ENCODE results near the gene CDC20B.
"Not testable (repeated sequence)": the region's sequence is repeated elsewhere in the genome, so short reads cannot be mapped to it uniquely, and the experiment has no call there.

Gene CDC20B

DNA sequence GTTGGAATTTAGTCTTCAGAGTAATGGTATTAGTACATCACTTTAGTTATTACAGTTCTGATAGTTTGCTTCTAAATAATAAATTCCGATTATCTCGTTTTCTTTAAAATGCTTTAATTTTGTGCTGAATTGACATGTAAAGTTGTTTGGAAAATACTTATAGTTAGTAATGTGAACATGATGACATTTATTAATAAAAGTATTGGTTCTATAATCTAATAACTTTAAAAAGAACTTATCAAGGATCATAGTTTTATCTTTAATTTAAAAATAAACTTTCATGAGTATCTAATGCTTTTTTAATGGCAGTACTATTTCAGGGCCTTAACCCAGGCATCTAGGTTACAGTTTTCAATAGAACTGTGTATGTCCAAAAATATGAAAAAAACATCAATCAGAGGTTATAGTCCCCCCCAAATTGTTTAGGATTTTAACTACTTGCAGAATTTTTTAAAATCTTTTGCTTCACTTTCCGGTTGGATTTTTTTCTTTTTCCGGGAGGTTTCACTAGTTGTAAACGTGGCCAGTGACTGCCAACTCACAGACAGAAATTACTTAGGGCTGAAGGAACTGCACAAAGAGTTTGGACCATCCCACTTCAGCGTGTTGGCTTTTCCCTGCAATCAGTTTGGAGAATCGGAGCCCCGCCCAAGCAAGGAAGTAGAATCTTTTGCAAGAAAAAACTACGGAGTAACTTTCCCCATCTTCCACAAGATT is 12.3 kb downstream of the CDC20B start:
- DNase-seq: no peak

DNA sequence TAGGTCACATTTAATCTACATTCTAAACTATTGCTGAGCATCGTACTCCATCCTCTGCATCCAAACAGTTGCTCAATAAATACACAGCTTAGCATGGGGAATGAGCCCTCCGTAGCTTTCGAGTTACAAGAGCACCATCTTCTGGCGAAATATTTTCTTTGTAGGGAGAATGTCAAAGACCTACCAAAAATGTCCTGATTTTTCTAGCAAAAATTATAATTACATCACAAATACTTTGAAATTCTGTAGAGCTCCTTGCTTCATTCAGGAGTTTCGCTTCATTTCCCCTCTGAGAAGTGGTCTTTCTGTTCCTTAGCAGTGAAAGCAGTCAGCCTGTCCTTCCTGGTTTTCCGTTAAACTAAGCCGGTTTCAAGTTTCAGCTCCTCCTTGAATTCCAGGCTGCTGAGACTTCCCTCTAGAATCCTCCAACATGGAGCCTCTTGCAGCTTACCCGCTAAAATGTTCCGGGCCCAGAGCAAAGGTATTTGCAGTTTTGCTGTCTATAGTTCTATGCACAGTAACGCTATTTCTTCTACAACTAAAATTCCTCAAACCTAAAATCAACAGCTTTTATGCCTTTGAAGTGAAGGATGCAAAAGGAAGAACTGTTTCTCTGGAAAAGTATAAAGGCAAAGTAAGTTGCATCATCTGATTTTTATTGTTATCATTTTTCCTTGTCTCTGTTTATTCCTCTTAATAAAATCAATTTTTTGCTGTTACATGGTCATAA is 13.0 kb downstream of the CDC20B start, which contains the start of gene GPX8:
Gene GPX8, plus strand, starts transcription at position 409 of the 730 bp plus-strand sequence. Its CDS starts 22 bp downstream, at position 431.
- DNase-seq: peak; percentile 16

DNA sequence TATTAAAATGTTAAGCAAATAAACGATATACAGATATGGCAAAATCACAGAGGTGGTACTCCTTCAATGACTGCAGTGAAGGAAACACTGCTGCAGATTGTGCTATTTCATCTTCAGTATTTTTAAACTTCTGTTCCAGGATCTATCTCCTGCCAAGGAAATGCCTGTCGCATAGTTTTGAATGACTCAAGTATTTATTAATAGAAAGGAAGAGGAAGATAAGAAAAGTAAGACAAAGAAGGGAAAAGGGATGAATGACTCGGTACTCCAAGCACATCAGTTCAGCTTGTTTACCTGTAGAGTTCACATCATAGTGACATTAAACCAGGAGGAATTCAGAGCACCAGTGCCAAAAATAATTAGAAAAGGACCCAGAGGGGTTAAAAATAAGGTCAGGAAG is 18.1 kb downstream of the CDC20B start:
- DNase-seq: no peak

DNA sequence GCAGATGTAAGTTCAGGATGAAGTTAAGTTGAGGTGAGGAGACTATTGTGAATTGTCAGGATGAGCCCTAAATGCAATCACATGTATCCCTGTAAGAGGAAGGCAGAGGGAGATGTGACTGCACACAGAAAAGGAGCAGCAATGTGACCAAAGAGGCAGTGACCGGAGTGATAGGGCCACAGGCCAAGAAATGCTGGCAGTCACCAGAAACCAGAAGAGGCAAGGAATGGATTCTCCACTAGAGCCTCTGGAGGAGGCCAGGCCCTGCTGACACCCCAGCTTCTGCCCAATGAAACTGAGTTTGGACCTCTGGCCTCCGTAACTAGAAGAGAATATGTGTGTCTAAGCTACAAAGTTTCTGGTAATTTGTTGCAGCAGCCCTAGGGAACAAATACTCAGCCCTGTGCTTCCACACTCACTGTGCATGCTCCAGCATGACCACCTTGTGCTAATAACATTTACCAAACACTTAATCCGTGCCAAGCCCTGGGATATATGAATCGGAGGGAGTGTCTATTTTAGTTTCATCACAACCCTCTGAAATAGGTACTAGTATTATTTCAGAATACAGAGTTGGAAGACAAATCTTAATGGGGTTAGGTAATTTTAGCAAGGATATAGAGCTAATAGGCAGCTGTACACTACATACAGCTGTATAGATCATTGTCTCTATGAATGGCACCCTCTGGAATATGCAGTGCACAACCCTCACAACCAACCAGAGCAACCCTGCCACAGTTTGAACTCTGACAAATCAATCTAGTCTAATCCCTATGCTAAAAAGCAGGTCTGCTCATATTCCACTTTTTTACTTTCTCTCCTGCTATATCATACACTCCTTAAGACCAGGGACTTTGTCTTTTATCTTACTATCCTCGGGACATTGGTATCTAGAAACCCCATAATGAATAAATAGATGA is 20.8 kb downstream of the CDC20B start:
- DNase-seq: no peak

DNA sequence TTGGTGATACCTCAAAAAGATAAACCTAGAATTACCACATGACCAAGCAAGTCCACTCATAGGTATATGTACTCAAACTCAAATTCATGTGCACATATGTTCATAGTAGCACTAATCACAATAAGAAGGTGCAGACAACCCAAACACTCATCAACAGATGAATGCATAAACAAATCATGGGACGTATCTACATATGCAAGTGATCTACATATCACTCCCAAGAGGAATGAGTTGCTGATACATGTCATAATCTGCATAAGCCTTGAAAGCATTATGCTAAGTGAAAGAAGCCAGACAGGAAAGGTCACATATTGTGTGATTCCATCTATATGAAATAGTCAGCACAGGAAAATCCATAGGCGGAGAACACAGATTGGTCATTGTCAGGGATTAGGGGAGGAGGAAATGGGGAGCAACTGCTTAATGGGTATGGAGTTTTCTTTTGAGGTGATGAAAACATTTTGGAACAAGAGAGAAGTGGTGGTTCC is 23.6 kb downstream of the CDC20B start:
- DNase-seq: no peak

DNA sequence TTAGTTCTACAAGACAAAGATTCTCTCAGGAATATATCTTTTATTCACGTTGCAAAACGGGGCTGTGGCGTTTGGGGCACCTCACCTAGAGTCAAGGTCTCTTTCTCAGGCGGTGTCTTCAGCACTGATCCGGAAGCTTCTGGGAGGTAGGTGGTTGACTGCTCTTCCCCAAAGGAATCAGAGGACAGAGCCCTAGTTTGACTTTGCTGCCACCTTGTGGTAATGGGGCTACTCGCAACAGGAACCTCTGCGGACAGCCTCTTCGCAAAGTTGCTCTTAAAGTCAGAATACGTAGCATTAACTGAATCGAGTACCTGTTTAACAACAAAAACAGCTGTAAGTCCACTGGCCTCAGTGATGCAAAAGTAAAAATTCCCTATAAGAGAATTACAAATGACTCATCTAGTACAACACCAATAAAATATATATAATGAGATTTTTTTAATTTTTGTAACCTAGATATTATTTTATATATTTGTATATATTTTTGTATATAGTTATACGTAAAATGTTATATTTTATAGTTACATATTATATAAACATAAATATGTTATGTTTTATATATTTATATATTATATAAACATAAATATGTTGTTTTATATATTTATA is 26.3 kb downstream of the CDC20B start:
- DNase-seq: peak; percentile 88

DNA sequence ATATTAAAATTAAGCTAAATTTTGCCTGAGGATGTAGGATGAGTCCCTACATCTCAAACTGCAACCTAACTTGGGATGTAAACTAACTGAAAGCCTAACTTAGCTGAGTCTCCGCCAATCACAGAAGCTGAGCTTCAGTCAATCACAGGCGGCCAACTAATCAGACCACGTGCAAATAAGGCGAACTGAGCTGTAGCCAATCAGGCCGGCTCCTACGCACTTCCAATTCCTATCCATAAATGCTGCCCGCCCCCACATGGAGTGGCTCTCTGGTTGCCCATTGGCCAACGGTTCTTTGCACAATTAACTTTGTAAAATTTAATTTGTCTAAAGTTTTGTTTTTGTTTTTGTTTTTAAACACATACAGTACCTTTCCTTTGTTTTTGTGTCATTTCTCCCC is 26.9 kb downstream of the CDC20B start:
- DNase-seq: no peak

DNA sequence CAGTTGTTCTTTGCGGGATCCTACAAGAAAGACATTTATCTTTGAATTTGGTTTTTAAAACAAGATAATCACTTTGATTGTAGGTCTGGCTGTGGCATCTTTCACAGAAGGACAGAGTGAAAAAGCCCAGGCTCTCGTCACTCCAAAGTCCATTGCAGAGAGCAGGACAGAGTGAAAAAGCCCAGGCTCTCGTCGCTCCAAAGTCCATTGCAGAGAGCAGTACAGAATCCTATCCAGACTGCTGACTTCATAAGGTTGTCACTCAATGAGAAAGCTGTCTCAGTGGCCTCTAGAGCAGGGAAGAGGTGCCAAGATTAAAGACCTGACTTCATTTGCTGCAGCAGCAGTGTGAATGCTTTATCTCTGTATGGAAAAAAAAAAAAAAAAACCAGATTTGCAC is 29.4 kb downstream of the CDC20B start:
- DNase-seq: no peak

DNA sequence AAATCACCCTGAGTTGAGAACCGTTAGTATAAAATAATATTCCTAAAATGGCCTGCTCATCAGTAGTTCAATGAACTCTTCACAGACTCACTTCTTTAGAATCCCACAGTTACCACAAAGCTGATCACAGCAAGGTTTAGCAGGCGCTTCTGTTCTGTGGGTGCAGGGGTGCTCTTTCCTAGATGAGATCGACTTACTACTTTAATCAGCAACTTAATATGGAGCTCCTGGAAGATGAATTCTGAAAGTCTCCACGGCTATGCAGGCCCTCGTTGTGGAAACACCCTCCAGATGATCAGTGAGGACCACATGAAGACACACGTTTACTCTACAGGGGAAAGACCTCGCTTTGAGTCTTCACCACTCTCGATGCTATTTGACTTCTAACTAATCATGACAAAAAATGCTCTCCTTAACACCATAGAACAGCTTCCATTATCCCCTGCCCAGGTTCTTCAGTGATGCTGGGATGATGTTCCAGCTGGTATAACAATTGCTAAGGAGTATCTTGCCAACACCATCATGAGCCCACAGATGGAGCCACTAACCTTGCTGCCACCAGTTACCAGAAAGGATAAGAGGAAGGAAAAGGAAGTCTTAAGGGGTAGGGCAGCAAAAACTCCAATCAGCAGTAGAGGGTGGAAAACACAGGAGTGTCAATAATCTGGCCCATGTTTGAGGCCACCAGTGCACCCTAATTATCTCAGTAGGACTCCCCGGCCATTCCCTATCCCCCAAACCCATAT is 30.9 kb downstream of the CDC20B start:
- DNase-seq: no peak

DNA sequence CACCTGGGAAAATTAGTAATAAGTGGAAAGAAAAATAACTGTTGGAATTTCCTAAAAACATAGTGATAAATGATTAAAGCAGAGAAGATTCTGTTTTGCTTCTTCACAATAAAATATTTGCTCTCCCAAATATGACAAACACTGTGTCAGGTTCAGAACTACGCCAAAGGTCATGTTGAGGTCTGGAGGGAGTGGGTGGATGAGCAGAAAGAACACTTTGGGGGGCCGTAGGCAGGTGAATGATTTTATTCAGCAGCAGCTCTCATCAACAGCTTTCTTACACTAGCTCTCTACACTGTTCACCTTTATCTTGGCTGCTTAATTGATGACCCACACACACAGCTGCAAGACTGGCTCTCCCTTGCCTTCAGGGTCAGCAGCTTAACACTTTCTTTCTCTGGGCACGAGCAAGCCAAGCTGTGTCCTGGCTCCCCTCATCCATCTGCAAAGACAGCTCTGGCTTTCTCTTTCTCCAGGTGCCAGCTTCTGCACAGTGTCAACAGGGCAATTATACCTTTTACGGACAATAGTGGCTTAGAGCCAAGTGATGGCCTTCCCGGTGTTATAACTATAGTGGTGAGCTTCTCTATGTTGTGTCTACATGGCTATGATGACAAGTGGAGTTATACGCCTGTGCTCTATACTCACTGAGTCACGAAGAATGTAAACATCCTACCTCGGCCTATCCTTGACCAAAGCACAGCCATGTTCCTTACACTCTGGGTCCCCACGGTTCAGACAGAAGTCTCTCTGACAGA is 31.9 kb downstream of the CDC20B start:
- no peak for DNase-seq

DNA sequence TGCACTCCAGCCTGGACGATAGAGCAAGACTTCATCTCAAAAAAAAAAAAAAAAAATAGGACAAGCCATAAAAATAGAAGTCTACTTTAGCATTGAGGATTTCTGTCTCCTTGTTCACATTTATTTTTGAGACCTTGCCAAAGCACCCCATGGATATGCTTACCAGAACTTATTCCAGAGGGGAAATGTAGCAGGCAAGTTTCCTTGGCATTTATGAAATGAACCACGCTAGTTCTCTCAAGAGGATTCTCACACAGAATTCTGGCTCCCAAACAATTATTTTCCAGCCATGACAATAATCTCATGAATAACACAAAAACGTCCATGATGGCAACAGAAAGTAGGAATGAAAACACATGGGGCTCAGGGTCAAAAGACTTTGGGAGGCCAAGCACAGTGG is 36.5 kb downstream of the CDC20B start:
- DNase-seq: no peak

DNA sequence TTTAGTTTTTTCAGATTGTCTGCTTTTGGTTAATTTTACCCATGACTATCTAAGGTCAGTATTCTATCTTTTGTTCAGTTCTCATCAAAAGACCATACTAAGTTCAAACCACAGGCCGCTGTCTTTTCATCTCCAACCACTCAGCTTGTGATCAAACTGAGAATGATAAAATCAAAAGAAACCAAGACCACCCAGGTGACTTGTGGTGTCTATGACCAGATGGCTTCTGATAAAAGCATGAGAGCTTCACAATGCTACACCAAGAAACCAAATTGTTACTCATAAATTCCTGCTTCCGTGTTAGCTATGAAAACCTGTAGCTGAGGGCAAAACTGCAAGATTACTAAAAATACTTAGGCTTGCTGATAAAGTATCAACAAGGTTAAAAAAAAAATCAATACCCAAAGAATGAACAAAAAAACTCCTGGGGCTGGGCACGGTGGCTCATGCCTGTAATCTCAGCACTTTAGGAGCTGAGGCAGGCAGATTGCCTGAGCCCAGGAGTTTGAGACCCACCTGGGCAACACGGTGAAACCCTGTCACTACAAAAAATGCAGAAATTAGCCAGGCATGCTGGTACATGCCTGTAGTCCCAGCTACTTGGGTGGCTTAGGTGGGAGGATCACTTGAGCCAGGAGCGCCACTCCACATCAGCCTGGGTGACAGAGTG is 38.8 kb downstream of the CDC20B start:
- no peak for DNase-seq

DNA sequence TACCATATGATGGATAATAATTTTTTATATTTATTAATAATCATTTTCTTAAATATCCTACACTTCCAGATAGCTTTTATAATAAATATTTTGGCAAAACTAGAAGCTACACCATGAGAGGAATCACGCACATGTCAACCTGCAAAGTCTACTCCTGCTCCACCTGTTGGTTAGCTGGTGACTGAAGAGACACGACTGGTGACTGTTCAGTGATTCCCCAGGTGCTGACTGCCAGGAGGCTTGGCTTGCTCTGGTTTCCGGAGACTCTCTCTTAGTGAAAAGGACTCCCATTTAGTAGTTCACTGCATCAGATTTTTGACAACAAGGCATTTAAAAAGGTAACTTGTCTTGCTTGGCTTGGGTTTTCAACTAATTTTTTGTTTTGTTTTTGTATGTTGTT is 49.6 kb downstream of the CDC20B start:
- no peak for DNase-seq

DNA sequence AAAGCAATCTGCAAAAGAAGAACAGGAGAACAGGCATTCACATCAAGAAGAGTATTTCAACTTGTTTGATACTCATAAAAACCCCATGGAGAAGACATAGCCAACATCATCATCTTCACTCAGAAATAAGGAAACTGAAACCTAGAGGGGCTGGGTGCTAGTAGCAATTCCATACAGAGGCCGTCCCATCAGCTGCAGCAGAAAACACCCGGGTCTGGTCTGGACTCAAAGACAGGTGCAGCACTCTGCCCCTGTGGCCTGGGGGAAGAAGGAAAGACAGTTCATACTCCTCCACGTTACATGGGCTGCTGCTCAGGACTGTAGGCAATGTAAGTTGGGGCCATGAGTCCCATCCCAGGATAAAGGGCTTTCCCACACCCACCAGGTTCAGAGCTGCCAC is 58.9 kb downstream of the CDC20B start:
- no peak for DNase-seq

DNA sequence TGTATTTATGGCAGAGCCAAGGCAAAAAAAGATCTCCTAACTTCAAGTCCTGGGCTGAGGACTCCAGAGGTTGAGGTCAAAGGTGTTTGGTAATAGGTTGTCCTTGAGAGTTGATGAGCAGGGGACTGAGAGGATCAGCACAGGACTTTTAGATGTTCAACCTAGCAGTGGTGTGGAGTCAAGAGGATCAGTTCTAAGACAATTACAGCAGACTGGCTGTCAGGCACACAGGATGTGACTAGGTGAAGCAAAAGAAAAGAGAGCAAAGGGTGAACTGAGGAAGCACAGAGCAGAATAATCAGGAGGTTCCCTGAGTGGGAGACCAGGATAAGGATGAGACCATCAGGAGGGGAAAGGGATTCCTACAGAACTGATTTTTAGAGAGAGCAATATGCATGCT is 59.6 kb downstream of the CDC20B start:
- DNase-seq: no peak

DNA sequence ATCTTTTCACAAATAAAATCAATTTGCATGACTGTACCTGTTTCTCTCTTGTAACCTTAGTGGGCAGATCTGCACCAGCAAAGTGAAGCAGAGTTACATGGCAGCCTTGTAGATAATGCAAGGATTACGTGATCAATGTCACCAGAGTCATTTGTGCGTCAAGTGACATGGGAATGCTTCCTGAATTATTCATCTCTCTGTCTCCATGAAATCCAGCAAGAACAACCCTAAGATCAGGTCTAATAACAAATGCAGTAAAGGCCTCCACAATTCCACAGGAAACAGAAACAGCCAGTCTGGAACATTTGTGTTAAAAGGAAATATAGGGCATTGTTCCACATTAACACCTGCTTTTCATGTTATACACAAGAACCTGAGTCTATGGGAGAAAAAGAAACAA is 62.8 kb downstream of the CDC20B start:
- DNase-seq: no peak

DNA sequence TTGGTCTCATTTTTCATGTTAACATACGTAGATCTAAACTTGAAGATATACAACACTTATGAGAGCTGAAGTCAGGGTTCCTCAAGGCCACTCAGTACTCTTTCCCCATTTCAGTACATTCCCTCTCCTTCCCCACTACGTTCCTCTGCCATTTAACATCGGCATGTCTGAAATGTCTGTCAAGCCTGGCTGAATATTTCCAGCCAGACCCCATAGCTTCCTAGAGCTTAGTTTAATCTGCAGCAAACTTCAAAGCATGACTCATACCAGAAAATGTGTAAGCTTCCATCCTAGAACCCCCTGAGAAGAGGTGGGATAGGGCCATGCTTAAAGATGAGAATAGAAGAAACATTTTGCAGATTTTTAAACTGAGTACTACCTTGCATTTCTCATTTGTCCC is 64.3 kb downstream of the CDC20B start:
- DNase-seq: no peak

DNA sequence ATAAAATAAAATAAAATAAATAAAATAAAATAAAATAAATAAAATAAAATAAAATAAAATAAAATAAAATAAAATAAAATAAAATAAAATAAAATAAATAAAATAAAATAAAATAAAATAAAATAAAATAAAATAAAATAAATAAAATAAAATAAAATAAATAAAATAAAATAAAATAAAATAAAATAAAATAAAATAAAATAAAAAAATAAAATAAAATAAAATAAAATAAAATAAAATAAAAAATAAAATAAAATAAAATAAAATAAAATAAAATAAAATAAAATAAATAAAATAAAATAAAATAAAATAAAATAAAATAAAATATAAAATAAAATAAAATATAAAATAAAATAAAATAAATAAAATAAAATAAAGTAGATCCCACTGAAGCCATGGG is 67.0 kb downstream of the CDC20B start:
- DNase-seq: not testable (repeated sequence)

DNA sequence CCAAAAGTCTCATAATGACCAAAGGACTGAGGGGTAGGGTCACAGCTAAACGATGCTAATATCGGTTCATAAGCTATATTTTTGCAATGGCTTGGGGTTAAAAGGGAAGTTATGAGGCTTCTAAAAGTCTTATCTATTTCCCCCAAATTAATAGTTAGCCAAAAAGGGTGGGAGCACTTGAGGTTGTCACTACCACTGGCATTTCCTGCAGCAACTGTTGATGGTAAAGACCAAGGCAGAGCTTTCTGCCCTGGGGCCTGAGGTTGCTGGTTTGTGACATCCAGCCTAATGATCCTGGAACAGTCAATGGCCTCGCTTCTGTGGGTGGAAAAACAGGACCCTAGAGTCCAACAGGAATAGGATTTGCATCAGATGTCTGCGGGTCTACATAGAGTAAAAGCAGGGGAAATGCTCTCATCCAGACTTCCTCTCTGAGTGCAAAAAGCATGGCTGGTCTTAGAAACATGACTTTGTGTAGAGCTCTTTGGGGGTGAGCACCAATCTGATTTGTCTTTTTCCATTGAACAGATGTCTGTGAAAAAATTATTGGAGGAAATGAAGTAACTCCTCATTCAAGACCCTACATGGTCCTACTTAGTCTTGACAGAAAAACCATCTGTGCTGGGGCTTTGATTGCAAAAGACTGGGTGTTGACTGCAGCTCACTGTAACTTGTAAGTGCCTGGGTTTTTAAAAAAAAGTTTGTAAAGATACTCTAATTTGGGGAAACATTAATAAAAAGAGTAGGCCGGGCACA is 67.9 kb downstream of the CDC20B start:
- DNase-seq: no peak

Data from stimulated activated CD4-positive, alpha-beta T cell treated with anti-CD3 and anti-CD28 coated beads, Interleukin-4, amount 100 ng/mL, for 24 hours (primary cell).